Ovary (tissue), 9 donors: ENCODE measurements around the gene CDC42EP5. TPM values are rescaled to one million over a fixed set of nuclear protein-coding genes. Genes with fewer than 3 reads are reported as not detected.
"Not testable (repeated sequence)": the region's sequence is repeated elsewhere in the genome, so short reads cannot be mapped to it uniquely, and the experiment has no call there.

ENCODE experiments used
- DNase-seq, 5 donors: peaks; one replicate each; pipeline ENCODE4 v3.0.0-alpha.2; 2019 to 2020
- H3K27ac ChIP-seq, 2 donors: fragments of 200-600 bp; one replicate each; pipeline versions ENCODE4 v1.5.1 to v1.8.0; 2019 to 2022
- H3K27me3 ChIP-seq: fragments of 200-600 bp; one replicate; pipeline ENCODE4 v1.8.0; 2022
- H3K36me3 ChIP-seq: fragments of 200-600 bp; sonication (generic); one replicate; pipeline ENCODE4 v1.5.1; 2019
- H3K4me1 ChIP-seq: one replicate; pipeline ENCODE4 v1.8.1; 2013; ENCODE audit warnings: mild to moderate bottlenecking, moderate library complexity; ENCODE audit not compliant: insufficient read depth
- H3K4me3 ChIP-seq: fragments of 200-600 bp; sonication (generic); one replicate; pipeline ENCODE4 v1.5.1; 2017
- H3K9me3 ChIP-seq, 2 donors: fragments of 200-600 bp in 1 of 2; sonication (generic) in 1 of 2; one replicate each; pipeline versions ENCODE4 v1.5.1 to v1.8.1; 2013 to 2019; ENCODE audit warnings: mild to moderate bottlenecking in 1 of 2, moderate library complexity in 1 of 2
- CTCF ChIP-seq, 3 donors: fragments of 450-650 bp in 2 of 3; fragments of 200-600 bp in 1 of 3; IDR thresholded peaks; one replicate each; pipeline versions ENCODE4 v1.5.1 to v1.8.0; 2016 to 2022; ENCODE audit warnings: antibody characterized with exemption in 3 of 3, mild to moderate bottlenecking in 1 of 3
- EP300 ChIP-seq: sonication (generic); formaldehyde crosslinking; IDR thresholded peaks from one replicate; pipeline ENCODE4 v1.6.1; 2017; ENCODE audit warnings: antibody characterized with exemption
- POLR2A ChIP-seq: fragments of 450-650 bp; IDR thresholded peaks from one replicate; pipeline ENCODE4 v1.6.1; 2017; ENCODE audit warnings: antibody characterized with exemption, mild to moderate bottlenecking, moderate library complexity
- WGBS, 3 donors: extraction: QIAGEN DNeasy Blood & Tissue Kit in 1 of 3; methylation state at CpG; one replicate each; pipeline versions ENCODE4 v1.1.5 to v1.1.7; 2013 to 2017; 5-methylcytosine and 5-hydroxymethylcytosine counted together
- intact Hi-C, 4 donors: fragments of 100-400 bp; cut with DNase I; formaldehyde crosslinking; loops; one replicate each; pipeline versions ENCODE4 v1.11.0 to v1.15.1; 2022 to 2023
- polyA plus RNA-seq, 2 donors: library from polyadenylated mRNA; stranded (reverse); fragments of 200-250 nt in 1 of 2; fragments of 350-450 nt in 1 of 2; fragmentation: Illumina TruSeq in 1 of 2; extraction: RNeasy Lipid Tissue Mini Kit (QIAGEN cat#74804) in 1 of 2; gene quantifications; one replicate each; pipeline ENCODE4 v1.2.3, GENCODE V29; 2013 to 2014
- total RNA-seq, 7 donors: library from RNA; depleted of rRNA in 2 of 7; stranded (reverse); fragments of >200 nt in 2 of 7; fragmentation: NEBNext Ultra II Directional in 3 of 7; extraction: Animal tissue kit (Norgen Biotek cat#: 25700) in 3 of 7; gene quantifications; one replicate each; pipeline versions ENCODE4 v1.1.0 to v1.2.4, GENCODE V29; 2016 to 2023
- donor health status: DM: no; HTN: no; CAD: no; lungs with moderate emphysema.
- donor health status: DM: no; HTN: no; CAD: no.
- donor health status: Bipolar disorder and iron deficiency.
- donor health status: DM: yes; HTN: yes; CAD: no.
- donor health status: DM: no; HTN: no; CAD: no.
- donor health status: DM: yes; HTN: yes; CAD: no.

The CDC42EP5 gene
- total and polyA plus RNA-seq, 9 donors: 0.55 to 31.0 (median 17.6) TPM

- no peaks in the 10 kb centered on the region for H3K9me3 ChIP-seq
- no peaks in the 10 kb centered on the region for H3K4me1 ChIP-seq
- H3K27ac ChIP-seq: no peak overlapping the region
- TF ChIP-seq POLR2A (no peak), EP300 (no peak), CTCF (IDR thresholded peaks at IDR 0.05) (no peak)
- intact Hi-C loops: no loop called here
- no peak for DNase-seq
- 45 to 54% (median 53%) methylated on average over 12 of the region's 12 CpGs for WGBS, 3 donors
- no peaks in the 10 kb centered on the region for H3K36me3 ChIP-seq
- no peak overlapping the region for H3K4me3 ChIP-seq
- no peaks in the 10 kb centered on the region for H3K27me3 ChIP-seq
Observed at GRCh38 chr19:54507824-54508223, 34.7 kb upstream of the CDC42EP5 start.

GRCh38 chr19:54507038-54507717 lies 34.1 kb upstream of the CDC42EP5 start:
- H3K9me3 ChIP-seq, H3K27ac ChIP-seq, H3K4me1 ChIP-seq, DNase-seq, intact Hi-C loops, H3K4me3 ChIP-seq, H3K27me3 ChIP-seq, H3K36me3 ChIP-seq: not testable (repeated sequence)
- WGBS, 3 donors: 54 to 69% (median 55%) methylated on average over 8 to 12 of the region's 15 CpGs

- intact Hi-C loops: no loop called here
- H3K36me3 ChIP-seq: no peaks in the 10 kb centered on the region
- DNase-seq: no peak
- H3K9me3 ChIP-seq: no peaks in the 10 kb centered on the region
- no peak overlapping the region for H3K4me3 ChIP-seq
- no peak overlapping the region for H3K27ac ChIP-seq
- WGBS, 3 donors: 58 to 93% (median 59%) methylated on average over 10 of the region's 10 CpGs
- TF ChIP-seq CTCF (IDR thresholded peaks at IDR 0.05) (no peak), POLR2A (no peak), EP300 (no peak)
- no peaks in the 10 kb centered on the region for H3K27me3 ChIP-seq
- H3K4me1 ChIP-seq: no peaks in the 10 kb centered on the region
Observed at GRCh38 chr19:54506079-54506478, 33.0 kb upstream of the CDC42EP5 start.

GRCh38 chr19:54505542-54505941 lies 32.4 kb upstream of the CDC42EP5 start:
- DNase-seq, H3K4me3 ChIP-seq, H3K27me3 ChIP-seq, H3K4me1 ChIP-seq, H3K36me3 ChIP-seq, H3K9me3 ChIP-seq, H3K27ac ChIP-seq, intact Hi-C loops: not testable (repeated sequence)
- WGBS, 3 donors: 76 to 82% (median 77%) methylated on average over 4 of the region's 4 CpGs

- H3K27ac ChIP-seq: no peak within 1 kb of the TSS
- H3K27me3 ChIP-seq: no peaks in the 10 kb centered on the region
- H3K4me1 ChIP-seq: no peaks in the 10 kb centered on the region
- no peak for DNase-seq
- no peaks in the 10 kb centered on the region for H3K9me3 ChIP-seq
- TF ChIP-seq POLR2A (no peak), CTCF (IDR thresholded peaks at IDR 0.05) (no peak)
- no peak within 1 kb of the TSS for H3K4me3 ChIP-seq
- H3K36me3 ChIP-seq: no peaks in the 10 kb centered on the region
- intact Hi-C loops: no loop called here
- WGBS, 3 donors: 62 to 74% (median 70%) methylated on average over 14 of the region's 14 CpGs
Observed at GRCh38 chr19:54502518-54503048, 29.5 kb upstream of the CDC42EP5 start, which contains the start of gene LAIR2. TSS of gene LAIR2 (plus strand) at chr19:54502831. CDS start at chr19:54502919, 88 bp downstream.

GRCh38 chr19:54498451-54498772 lies 25.3 kb upstream of the CDC42EP5 start:
- H3K9me3 ChIP-seq, H3K36me3 ChIP-seq, H3K4me3 ChIP-seq, DNase-seq, intact Hi-C loops, H3K27ac ChIP-seq, H3K4me1 ChIP-seq, H3K27me3 ChIP-seq: not testable (repeated sequence)
- WGBS, 3 donors: 73 to 79% (median 76%) methylated on average over 9 of the region's 9 CpGs

GRCh38 chr19:54497747-54498450 lies 24.8 kb upstream of the CDC42EP5 start:
- intact Hi-C loops, H3K27ac ChIP-seq: not testable (repeated sequence)
- WGBS, 3 donors: 71 to 84% (median 74%) methylated on average over 5 to 9 of the region's 15 CpGs

GRCh38 chr19:54495284-54495683 lies 22.2 kb upstream of the CDC42EP5 start:
- DNase-seq, intact Hi-C loops: not testable (repeated sequence)
- WGBS, 3 donors: 69 to 72% (median 71%) methylated on average over 5 of the region's 5 CpGs

More at GRCh38 chr19:54497747-54498450, 24.8 kb upstream of the CDC42EP5 start:
- H3K27me3 ChIP-seq, DNase-seq, H3K4me3 ChIP-seq, H3K9me3 ChIP-seq, H3K36me3 ChIP-seq, H3K4me1 ChIP-seq: not testable (repeated sequence)

More at GRCh38 chr19:54495284-54495683, 22.2 kb upstream of the CDC42EP5 start:
- not testable (repeated sequence) for H3K27ac ChIP-seq, H3K9me3 ChIP-seq, H3K4me1 ChIP-seq, H3K36me3 ChIP-seq, H3K27me3 ChIP-seq, H3K4me3 ChIP-seq
